Thymus (tissue), 11 donors: ENCODE data around the gene NSD2. TPM values are rescaled to one million over a fixed set of nuclear protein-coding genes. Genes with fewer than 3 reads are reported as not detected.
A peak's percentile ranks its signal among the peaks of the same experiment; 100 is the strongest.
"Not testable (repeated sequence)": the region's sequence is repeated elsewhere in the genome, so short reads cannot be mapped to it uniquely, and the experiment has no call there.

ENCODE experiments used
- DNase-seq, 9 donors: peaks; one replicate each; pipeline ENCODE4 v3.0.0-alpha.2; 2013; ENCODE audit warnings: low spot score in 9 of 9, low read depth in 6 of 9, missing footprints in 1 of 9
- H3K27ac ChIP-seq, 2 donors: one replicate each; pipeline ENCODE4 v1.5.1; 2013; ENCODE audit warnings: control low read depth in 1 of 2, low read depth in 1 of 2, low read length in 1 of 2, mild to moderate bottlenecking in 1 of 2, moderate library complexity in 1 of 2
- H3K27me3 ChIP-seq, 2 donors: one replicate each; pipeline ENCODE4 v1.5.1; 2013; ENCODE audit warnings: low read length in 1 of 2; ENCODE audit not compliant: control insufficient read depth in 2 of 2, insufficient read depth in 1 of 2
- H3K36me3 ChIP-seq, 2 donors: one replicate each; pipeline ENCODE4 v1.5.1; 2013; ENCODE audit warnings: low read length in 1 of 2, mild to moderate bottlenecking in 1 of 2, moderate library complexity in 1 of 2; ENCODE audit not compliant: control insufficient read depth in 2 of 2, insufficient read depth in 2 of 2
- H3K4me1 ChIP-seq, 2 donors: one replicate each; pipeline ENCODE4 v1.5.1; 2013; ENCODE audit warnings: low read length in 2 of 2; ENCODE audit not compliant: control insufficient read depth in 2 of 2, insufficient read depth in 2 of 2
- H3K4me3 ChIP-seq, 2 donors: one replicate each; pipeline ENCODE4 v1.5.1; 2013; ENCODE audit warnings: low read length in 2 of 2, control low read depth in 1 of 2, mild to moderate bottlenecking in 1 of 2
- H3K9me3 ChIP-seq, 2 donors: one replicate each; pipeline ENCODE4 v1.5.1; 2013; ENCODE audit warnings: low read length in 1 of 2, mild to moderate bottlenecking in 1 of 2; ENCODE audit not compliant: control insufficient read depth in 2 of 2, insufficient read depth in 1 of 2
- WGBS: extraction: QIAGEN DNeasy Blood & Tissue Kit; methylation state at CpG from one replicate; pipeline ENCODE4 v1.1.7; 2013; 5-methylcytosine and 5-hydroxymethylcytosine counted together
- polyA plus RNA-seq: library from polyadenylated mRNA; stranded (reverse); fragments of 200-250 nt; gene quantifications from one replicate; pipeline ENCODE4 v1.2.3, GENCODE V29; 2013
- total RNA-seq: library from RNA; stranded (reverse); fragments of 120-200 nt; gene quantifications from one replicate; pipeline ENCODE4 v1.2.4, GENCODE V29; 2013
- donor health status: healthy.

NSD2 gene
- total and polyA plus RNA-seq, 2 donors = 18.6 to 65.3 TPM

- Histone ChIP-seq H3K36me3 (peaks cover 47 to 73% of the 10 kb centered on the region in 2 donors), H3K9me3 (peaks cover 0 to 4% of the 10 kb centered on the region in 2 donors), H3K27me3 (no peaks in the 10 kb centered on the region), H3K27ac (peak overlapping the region; percentile 93 to 100), H3K4me1 (peaks cover 52 to 60% of the 10 kb centered on the region in 2 donors), H3K4me3 (peak overlapping the region; percentile 13 to 35)
- 26% methylated on average over 3 of the region's 3 CpGs for WGBS
- DNase-seq = no peak
Measured at GRCh38 chr4:1830234-1830633, 41.0 kb upstream of the NSD2 start.

GRCh38 chr4:1830642-1831228 is 40.5 kb upstream of the NSD2 start:
- Histone ChIP-seq H3K4me3 (peak overlapping the region; percentile 28 to 35), H3K9me3 (peaks cover 0 to 4% of the 10 kb centered on the region in 2 donors), H3K36me3 (peaks cover 47 to 73% of the 10 kb centered on the region in 2 donors), H3K4me1 (peaks cover 57 to 65% of the 10 kb centered on the region in 2 donors), H3K27me3 (no peaks in the 10 kb centered on the region), H3K27ac (peak overlapping the region; percentile 96 to 100)
- peak in 5 of 9 donors; percentile 61 to 91 (median 75) for DNase-seq
- 7% methylated on average over 8 of the region's 8 CpGs for WGBS

- H3K4me3 ChIP-seq = peak overlapping the region in 1 of 2 donors; percentile 35
- 52% methylated on average over 8 of the region's 8 CpGs for WGBS
- peaks cover 47 to 73% of the 10 kb centered on the region in 2 donors for H3K36me3 ChIP-seq
- no peaks in the 10 kb centered on the region for H3K27me3 ChIP-seq
- peak overlapping the region; percentile 96 to 100 for H3K27ac ChIP-seq
- no peak for DNase-seq
- H3K9me3 ChIP-seq = peaks cover 0 to 4% of the 10 kb centered on the region in 2 donors
- H3K4me1 ChIP-seq = peaks cover 59 to 71% of the 10 kb centered on the region in 2 donors
Measured at GRCh38 chr4:1831331-1831730, 39.9 kb upstream of the NSD2 start.

GRCh38 chr4:1832690-1833089 is 38.5 kb upstream of the NSD2 start:
- no peak for DNase-seq
- peak overlapping the region; percentile 61 to 100 for H3K27ac ChIP-seq
- WGBS = 97% methylated on average over 18 of the region's 18 CpGs
- peaks cover 62 to 85% of the 10 kb centered on the region in 2 donors for H3K4me1 ChIP-seq
- no peaks in the 10 kb centered on the region for H3K27me3 ChIP-seq
- H3K9me3 ChIP-seq = peaks cover 0 to 4% of the 10 kb centered on the region in 2 donors
- peaks cover 49 to 78% of the 10 kb centered on the region in 2 donors for H3K36me3 ChIP-seq
- H3K4me3 ChIP-seq = no peak overlapping the region

GRCh38 chr4:1833307-1834046 is 37.7 kb upstream of the NSD2 start:
- 56% methylated on average over 14 of the region's 14 CpGs for WGBS
- no peaks in the 10 kb centered on the region for H3K27me3 ChIP-seq
- H3K4me1 ChIP-seq = peaks cover 69 to 93% of the 10 kb centered on the region in 2 donors
- H3K27ac ChIP-seq = peak overlapping the region; percentile 78 to 100
- DNase-seq = peak in 2 of 9 donors; percentile 58 to 82
- H3K36me3 ChIP-seq = peaks cover 53 to 86% of the 10 kb centered on the region in 2 donors
- no peak overlapping the region for H3K4me3 ChIP-seq
- peaks cover 0 to 4% of the 10 kb centered on the region in 2 donors for H3K9me3 ChIP-seq

GRCh38 chr4:1834047-1834775 is 37.0 kb upstream of the NSD2 start:
- Histone ChIP-seq H3K9me3 (peaks cover 0 to 4% of the 10 kb centered on the region in 2 donors), H3K36me3 (peaks cover 53 to 93% of the 10 kb centered on the region in 2 donors), H3K4me1 (peaks cover 71 to 100% of the 10 kb centered on the region in 2 donors), H3K27ac (peak overlapping the region; percentile 78 to 100), H3K27me3 (no peaks in the 10 kb centered on the region), H3K4me3 (no peak overlapping the region)
- WGBS = 62% methylated on average over 21 of the region's 21 CpGs
- DNase-seq = no peak

GRCh38 chr4:1835836-1836235 is 35.4 kb upstream of the NSD2 start:
- not testable (repeated sequence) for H3K27me3 ChIP-seq, DNase-seq, H3K9me3 ChIP-seq, H3K4me3 ChIP-seq
- H3K27ac ChIP-seq = peak overlapping the region in 1 of 2 donors; percentile 100
- H3K36me3 ChIP-seq = peaks cover 62 to 98% of the 10 kb centered on the region in 2 donors
- H3K4me1 ChIP-seq = peaks cover 71 to 100% of the 10 kb centered on the region in 2 donors
- WGBS = over 99% methylated on average over 8 of the region's 8 CpGs

GRCh38 chr4:1836650-1837049 is 34.5 kb upstream of the NSD2 start:
- Histone ChIP-seq H3K4me3 (no peak overlapping the region), H3K9me3 (no peaks in the 10 kb centered on the region), H3K27me3 (no peaks in the 10 kb centered on the region), H3K36me3 (peaks cover 63 to 98% of the 10 kb centered on the region in 2 donors), H3K4me1 (peaks cover 71 to 100% of the 10 kb centered on the region in 2 donors), H3K27ac (peak overlapping the region; percentile 56 to 74)
- DNase-seq = no peak
- 98% methylated on average over 7 of the region's 7 CpGs for WGBS
